HG03575 (cell line): Measurements from ENCODE around the gene GPS1.

ENCODE experiments used
- ATAC-seq: cut with Tn5 transposase; IDR thresholded peaks from one replicate; pipeline ENCODE4 v1.9.1; 2021; ENCODE audit not compliant: unreplicated experiment, insufficient number of reproducible peaks, low FRiP score; ENCODE audit errors: extremely low read depth

Gene GPS1

DNA sequence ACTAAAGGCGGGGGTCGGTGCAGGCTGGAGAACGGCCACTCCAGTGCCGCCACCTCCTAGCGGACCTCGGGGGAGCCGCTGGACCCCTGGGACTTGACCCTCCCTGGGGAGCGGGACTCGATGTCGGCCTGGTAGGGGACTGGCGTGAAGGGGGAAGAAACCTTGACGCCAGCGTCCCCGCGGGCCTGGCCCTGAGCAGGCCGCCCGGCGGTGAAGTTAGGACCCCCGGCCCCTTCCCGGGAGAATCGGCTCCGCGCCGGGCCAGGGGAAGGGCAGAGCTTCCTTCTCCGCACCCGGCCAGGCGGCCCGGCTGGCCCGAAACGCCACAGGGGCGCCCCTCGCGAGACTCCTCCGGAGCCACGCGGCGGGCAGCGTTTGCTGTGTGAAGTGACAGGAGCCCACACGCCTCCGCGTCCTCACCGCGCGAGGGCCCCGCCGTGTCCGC lies 13.5 kb downstream of the GPS1 start:
- no peak for ATAC-seq

DNA sequence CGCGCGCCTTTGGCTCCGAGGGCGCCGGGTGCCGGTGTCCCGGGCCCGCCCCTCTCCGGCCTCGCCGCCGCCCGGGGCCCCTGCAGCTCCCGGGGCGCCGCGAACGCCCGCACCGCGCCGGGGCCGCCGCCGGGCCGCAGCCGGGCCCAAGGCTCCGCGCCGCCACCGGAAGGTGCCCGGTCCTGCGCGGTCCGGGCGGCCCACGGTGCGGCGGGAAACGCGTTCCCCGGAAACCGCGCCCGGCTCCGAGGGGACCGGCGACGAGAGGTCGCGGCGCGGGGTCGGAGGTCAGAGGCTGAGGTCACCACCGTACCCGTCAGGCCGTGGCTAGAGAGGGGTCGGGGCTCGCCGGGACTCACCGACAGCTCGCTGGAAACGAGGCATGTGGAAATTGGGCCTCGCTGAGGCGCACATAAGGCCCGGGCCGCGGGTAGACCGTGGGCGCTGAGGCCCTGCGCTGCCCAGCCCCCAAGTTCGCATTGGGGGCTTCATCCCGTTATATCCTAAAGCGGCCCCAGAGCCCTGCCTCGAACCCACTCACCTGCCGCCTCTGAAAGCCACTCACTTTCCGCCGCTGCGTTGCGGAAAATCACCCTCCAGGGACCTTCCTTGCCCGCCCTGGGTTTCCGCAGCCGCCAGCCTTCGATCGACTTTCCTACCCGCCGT lies 14.1 kb downstream of the GPS1 start, which contains the start of gene DUS1L:
DUS1L (minus strand) TSS at position 167 of the 666 bp plus-strand sequence. CDS start 745 bp downstream, outside the sequence.
- ATAC-seq: no peak

DNA sequence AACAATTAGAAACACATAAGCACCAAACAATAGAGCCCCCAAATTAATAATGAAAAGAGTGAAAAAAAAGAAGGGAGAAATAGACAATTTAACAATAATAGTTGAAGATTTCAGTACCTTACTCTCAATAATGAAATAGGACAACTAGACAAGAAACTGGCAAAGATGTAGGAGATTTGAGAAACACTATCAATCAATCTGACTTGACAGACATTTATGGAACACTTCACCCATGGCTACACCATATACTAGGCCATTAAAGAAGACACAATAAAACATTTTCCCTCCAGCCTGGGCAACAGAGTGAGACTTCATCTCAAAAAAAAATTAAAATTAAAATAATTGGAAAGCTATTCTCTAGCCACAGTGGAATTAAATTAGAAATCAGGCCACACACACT lies 18.9 kb downstream of the GPS1 start:
- no peak for ATAC-seq

DNA sequence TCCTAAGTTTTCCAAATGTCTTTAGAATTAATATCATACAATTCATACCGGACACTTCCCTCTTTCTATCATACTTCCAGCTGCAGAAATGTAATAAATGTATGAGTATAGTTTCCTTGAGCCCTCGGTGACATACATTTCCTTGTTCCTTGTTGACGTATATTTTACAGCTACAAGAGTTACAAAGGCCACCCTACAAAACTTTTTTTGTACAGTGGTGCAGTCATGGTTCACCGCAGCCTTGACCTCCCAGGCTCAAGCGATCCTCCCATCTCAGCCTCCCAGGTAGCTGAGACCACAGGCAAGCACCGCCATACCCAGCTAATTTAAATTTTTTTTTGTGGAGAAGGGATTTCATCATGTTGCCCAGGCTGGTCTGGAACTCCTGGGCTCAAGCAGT lies 21.1 kb downstream of the GPS1 start:
- no peak for ATAC-seq

DNA sequence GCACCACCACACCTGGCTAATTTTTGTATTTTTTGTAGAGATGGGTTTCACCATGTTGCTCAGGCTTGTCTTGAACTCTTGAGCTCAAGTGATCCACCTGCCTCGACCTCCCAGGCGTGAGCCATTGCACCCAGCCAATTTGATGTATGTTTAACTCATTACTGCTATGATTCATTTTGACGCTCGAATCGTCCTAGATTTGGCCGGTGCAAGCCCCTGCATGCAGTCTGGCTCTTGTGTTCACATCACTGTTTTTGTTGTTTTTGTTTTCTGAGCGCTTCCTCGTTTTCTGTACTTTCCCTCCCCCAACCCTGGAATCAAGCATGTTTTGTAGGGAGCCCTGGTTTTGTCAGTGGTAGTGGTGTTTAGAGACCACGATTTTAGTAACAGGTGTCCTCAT lies 21.7 kb downstream of the GPS1 start:
- ATAC-seq: no peak

DNA sequence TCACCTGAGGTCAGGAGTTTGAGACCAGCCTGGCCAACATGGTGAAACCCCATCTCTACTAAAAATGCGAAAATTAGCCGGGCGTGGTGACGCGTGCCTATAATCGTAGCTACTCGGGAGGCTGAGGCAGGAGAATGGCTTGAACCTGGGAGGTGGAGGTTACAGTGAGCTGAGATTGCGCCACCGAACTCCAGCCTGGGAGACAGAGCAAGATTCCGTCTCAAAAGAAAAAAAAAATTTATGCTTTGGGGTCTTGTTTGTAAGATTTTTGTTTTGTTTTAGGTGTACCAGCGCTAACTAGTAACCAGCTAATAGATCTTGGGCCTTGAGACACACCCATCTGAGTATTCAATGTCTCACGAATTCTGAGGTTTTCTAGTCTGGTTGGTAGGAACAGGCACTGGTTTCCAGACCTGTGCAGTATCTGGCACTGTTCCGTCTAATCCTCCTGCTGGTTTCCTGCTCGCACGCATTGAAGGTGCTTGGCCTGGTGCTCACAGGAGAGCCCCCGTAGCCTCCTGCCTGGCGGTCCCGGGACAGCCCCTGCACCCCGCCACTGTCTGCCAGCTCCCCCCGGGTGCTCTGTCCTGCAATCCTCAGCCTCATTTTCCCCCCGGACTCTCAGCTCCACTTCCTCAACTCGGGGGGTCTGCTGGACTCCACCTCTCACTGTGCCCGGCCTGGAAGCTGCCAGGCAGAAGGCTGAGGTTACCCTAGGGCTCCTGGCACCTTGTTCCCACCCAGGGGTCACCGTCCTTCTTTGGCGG lies 24.5 kb downstream of the GPS1 start:
- no peak for ATAC-seq

DNA sequence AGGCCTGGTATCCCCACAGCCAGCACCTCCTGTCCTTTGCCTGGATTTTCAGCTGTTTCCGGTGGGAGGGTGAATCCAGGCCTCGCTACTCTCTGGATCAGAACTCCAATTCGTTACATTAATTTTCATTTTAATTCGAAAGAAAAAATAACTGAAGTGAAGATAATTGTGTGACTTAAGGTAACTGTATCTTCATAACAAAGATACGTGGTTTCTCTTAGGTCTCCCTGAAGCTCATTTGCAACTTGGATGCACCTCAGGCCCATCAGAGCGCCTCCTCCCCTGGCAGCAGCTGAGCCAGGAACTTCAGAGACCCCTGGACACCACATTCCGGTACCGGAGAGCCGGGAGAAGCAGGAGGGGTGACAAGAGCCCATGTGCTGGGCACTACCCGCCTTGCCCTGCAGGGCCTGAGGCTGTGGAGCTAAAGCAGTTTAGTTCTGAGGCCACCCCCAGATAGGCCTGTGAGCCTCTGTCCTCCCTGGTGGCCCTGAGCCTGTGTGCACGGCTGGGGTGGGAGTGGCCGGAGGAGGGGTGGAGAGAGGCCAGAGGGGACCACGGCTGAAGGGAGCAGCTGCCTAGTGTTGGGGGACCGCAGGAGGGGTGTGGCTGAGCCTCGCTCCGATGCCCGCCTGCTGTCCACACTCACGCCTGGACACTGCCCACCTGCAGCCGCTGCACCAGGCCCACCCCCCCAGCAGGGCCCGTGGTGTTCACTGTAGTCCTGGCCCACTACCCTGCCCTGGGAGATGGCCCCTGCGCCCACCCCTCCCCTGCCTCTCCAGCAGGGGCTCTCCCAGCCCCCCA lies 25.3 kb downstream of the GPS1 start:
- ATAC-seq: no peak

DNA sequence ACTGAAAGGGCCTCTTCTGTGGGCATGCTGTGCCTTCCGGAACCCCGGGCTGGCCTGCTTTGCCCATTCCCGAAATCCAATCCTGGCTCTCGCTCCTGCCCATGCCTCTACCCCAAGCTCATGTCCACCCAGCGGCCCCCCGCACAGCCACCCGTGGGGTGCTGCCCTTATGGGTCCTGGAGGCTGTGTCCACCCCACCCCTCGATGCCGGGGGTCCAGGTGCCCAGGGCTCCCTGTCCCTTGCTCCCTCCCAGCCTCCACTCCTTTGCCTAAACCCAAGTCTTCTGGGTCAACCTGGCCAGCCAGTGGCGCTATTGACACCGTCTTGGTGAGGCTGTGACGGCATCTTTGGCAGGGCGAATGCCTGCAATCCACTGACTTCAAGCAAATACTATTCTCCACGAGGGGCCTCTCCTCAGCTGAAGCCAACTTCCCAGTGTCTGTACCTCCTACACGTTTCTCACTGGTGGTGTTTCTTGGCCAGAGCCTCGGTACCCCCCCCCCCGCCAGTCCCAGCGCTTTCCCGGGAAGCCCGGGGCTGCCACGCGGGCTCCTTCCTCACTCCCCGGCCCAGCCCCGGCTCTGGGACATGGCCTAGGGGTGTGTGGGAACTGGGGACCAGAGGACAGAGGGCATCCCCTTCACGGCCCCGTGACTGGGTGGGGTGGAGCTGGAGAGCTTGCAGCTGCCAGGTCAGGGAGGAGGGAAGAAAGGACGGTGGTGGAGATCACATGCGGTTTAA lies 26.1 kb downstream of the GPS1 start:
- ATAC-seq: no peak

DNA sequence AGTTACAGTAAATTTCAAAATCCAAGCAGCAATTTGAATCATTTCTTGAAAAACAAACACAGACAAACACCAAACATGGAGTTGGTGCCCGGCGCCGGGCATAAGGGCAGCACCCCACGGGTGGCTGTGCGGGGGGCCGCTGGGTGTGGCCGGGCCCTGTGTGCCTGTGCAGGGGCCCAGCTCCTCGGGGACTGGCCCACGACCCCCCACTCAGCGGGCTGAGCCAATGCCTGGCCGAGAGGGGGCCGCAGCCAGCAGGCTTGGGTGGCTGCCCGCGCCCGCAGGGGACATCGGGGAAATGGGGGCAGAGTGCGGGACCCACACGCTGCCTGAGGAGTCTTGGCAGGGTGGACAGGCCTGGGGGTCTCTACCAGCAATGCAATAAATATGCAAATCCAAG lies 26.7 kb downstream of the GPS1 start:
- no peak for ATAC-seq

DNA sequence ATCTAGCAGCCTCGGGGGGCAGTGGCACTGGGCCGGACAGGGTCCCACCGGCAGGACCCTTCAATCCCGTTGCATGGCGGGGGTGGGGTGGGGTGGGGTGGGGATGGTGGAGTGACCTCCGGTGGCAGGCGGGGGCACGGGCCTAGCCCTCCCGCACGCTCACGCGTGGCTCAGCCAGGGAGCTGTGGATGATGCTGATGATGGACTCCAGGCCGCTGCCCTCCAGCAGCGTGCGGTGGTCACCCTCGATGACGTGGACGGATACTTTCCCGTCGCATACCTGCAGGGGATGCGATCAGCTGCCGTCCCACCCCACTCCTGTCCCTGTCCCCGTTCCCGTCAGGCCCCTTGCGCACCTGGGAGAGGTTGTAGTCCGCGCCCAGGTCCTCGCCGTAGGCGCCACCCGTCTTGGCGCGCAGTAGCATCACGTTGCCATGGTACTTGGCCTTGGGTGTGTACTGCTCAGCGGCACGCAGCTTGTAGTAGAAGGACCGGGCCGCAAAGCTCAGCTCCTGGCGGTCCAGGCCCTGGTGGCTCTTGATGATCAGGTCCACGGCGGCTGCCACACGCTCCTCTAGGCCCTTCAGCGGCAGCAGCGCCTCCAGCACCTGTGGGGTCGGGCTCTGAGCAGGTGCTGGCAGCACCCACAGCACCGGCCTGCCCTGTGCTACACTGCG lies 27.4 kb downstream of the GPS1 start:
- no peak for ATAC-seq

DNA sequence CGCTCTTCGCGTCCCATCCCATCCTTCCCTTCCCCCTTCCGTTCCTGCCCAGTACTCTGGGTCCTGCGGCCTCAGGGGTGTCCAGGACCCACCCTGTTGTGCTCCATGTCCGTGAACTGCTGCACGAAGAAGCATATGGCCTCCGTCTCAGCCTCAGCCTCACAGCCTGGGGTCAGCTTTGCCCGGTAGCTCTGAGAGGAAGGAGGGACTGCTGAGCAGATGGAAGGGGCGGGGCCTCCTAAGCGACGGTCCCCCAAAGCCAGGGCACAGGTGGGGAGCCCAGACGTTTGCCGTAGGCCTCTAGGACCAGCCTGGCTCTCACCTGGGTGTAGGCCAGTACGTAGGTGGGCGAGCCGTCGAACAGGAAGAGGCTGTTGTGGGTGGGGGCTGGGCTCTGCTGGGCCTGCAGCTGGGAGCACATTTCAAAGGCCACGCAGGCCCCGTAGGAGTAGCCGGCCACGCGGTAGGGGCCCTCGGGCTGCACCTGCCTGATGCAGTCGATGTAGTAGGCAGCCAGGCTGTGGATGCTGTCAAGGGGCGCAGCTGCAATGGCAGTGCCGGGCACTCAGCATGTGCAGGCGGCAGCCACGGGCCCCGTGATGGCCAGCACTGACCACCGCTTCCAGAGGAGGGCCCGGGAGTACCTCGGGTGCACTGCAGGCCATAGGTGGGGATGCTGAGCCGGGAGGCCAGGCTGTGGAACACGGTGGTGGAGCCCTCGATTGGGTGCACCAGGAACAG lies 28.5 kb downstream of the GPS1 start:
- ATAC-seq: no peak

DNA sequence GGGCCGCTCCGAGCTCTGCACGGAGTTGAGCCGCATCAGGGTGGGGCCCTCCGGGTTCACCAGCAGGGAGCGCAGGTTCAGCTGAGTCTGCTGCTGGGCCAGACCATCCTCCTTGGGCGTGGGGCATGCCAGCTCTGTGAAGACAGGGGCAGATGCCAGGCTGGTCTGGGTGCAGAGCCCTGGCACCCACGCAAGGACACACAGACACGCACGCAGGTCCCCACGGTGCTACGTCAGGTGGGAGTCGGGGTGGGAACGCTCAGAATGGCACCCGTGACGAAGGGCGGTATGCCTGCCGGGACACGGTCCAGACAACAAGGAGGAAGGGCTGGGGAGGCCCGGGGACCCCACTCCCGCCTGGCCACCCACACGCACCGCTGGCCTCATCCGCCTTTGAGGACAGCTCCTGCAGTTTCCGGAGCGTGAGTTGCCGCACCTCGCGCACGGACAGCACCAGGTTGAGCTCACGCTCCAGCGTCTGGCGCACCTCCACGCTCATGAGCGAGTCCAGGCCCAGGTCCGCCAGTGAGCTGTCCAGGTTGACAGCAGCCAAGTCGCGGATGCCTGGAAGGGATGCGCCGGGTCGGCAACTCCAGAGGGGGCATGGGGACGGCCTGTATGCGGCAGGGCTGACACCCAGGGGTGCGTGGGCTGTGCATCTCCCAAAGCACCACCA lies 29.2 kb downstream of the GPS1 start:
- no peak for ATAC-seq

DNA sequence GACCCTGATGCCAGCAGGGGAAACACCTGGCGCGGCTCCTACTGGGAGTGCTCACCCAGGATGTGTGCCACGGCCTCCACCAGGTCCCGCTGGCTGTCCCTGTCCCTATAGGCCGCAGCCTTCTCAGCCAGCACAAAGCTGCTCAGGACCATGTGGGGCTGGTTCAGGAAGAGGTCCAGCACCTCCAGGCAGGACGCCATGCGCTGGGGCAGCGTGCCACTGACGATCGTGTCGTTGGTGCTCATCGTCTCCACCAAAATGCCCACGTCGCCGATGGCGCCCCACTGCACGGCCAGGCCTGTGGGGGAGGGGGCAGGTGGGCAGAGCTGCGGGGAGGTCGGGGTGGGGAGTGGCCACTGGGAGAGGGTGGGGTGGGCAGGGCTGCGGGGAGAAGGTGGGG lies 29.8 kb downstream of the GPS1 start:
- ATAC-seq: no peak

DNA sequence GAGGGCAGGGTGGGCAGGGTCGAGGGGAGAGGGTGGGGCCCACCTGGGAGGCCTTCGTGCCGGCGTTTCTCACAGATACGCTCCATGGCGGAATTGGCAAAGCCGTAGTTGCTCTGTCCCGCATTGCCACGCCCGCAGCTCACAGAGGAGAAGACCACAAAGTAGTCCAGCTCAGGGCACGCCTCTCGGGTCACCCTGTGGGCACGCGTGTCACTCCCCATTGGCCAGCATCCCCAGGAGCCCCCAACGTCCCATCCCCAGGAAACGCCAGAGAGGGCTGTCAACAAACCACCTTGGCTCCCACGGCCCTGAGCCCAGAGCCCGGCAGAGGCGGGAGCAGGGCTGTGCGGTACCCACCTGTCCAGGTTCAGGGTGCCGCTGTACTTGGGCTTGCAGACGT lies 30.3 kb downstream of the GPS1 start:
- ATAC-seq: no peak

DNA sequence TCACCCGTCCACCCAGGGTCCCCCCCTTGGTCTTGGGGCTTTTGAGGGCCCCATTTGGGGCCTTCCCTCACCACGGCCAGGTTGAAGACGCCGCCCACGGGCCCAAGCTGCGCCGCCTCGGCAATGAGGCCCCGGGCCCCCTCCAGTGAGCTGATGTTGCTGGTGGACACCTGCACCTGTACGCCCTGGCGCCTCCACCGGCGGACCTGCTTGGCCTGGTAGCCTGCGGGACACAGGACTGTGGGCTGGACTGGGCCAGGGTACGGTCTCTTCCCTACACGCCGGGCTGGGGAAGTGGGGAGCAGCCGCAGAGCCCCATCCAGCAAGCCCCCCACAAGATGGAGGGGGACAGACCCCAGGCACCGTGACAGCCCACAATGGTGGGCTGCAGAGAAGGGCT lies 30.8 kb downstream of the GPS1 start:
- ATAC-seq: no peak

DNA sequence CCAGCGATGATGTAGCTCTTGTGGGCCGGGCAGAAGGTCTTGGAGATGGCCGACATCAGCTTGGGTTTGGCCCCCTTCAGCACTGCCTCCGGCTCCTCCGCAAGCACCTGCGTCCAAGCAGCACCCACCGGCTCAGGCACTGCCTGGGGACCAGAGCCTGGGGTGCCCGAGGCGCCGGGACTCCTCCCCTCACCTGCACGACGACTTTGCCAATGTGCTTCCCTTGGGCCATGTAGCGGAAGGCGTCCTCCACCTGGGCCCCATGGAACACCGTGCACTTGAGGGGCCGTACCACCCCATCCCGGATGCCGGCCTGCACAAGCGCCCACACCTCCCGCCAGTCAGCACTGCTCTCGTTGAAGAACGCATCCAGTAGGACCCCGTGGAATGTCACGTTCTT lies 31.3 kb downstream of the GPS1 start:
- no peak for ATAC-seq

DNA sequence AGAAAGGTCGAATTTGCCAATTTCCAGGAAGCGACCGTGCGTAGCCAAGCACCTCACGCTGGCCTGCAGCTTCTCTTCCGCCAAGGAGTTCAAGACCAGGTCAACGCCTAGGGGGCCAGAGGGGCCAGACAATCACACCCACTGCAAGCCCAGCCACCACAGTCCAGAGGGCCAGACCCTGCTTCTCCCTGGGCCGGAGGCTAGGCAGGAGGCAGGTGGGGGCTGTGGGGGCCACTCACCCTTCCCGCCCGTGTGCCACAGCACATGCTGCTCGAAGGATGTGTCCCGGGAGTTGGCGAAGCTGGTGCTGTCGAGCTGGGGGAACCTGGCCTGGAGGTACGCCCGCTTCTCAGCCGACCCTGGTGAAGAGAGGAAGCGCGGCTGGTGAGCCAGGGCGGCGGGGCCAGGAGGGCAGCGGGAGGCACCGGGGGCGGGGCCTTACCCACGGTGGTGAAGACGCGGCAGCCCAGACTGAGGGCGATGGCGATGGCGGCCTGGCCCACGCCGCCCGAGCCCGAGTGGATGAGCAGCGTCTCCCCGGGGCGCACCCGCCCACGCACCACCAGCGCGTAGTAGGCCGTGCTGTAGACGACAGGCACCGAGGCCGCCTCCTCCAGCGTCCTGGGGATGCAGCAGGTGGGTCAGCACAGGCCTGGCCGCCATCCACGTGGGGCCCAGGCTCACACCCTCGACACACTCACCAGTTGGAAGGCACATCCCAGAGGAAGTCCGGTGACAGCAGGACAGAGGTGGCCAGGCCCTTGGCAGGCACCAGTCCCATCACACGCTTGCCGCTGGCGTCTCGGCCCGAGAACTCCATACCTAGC lies 32.0 kb downstream of the GPS1 start:
- no peak for ATAC-seq
